WTC11 (cell line): ENCODE measurements around the gene SLC1A7. TPM values are rescaled to one million over a fixed set of nuclear protein-coding genes. Genes with fewer than 3 reads are reported as not detected.

Source experiments
- ATAC-seq: fragments of 200-7000 bp; cut with Tn5 transposase; 2 replicates; pipeline ENCODE4 v1.10.0; 2021; ENCODE audit warnings: mild to moderate bottlenecking, moderate library complexity
- CTCF ChIA-PET: fragments of 300-600 bp; sonication (Branson Sonifier 250); formaldehyde crosslinking; loops from one replicate; lab custom pipeline; 2021; ENCODE audit warnings: antibody characterized with exemption; lab: Charles Lee
- POLR2A ChIA-PET: fragments of 350-600 bp; sonication (Branson Sonifier 250); formaldehyde crosslinking; loops from one replicate; lab custom pipeline; 2021; ENCODE audit warnings: antibody characterized with exemption; lab: Charles Lee
- DNase-seq: peaks from one replicate; pipeline ENCODE4 v3.0.0; 2021; ENCODE audit warnings: low spot score
- H3K27ac Mint-ChIP-seq: 2 replicates; pipeline ENCODE4 v1.8.0; 2021; ENCODE audit warnings: mixed read lengths
- H3K27me3 Mint-ChIP-seq: 2 replicates; pipeline ENCODE4 v1.8.0; 2021; ENCODE audit warnings: low read depth, mild to moderate bottlenecking, moderate library complexity, mixed read lengths
- H3K36me3 Mint-ChIP-seq: 2 replicates; pipeline ENCODE4 v1.8.0; 2021; ENCODE audit warnings: mixed read lengths
- H3K4me1 Mint-ChIP-seq: 2 replicates; pipeline ENCODE4 v1.8.0; 2022; ENCODE audit warnings: mixed read lengths
- H3K4me3 Mint-ChIP-seq: 2 replicates; pipeline ENCODE4 v1.8.0; 2021; ENCODE audit warnings: mild to moderate bottlenecking, moderate library complexity, mixed read lengths
- H3K9me3 Mint-ChIP-seq: 2 replicates; pipeline ENCODE4 v1.8.0; 2021; ENCODE audit warnings: mixed read lengths
- CBFB ChIP-seq: sonication (generic); formaldehyde crosslinking; IDR thresholded peaks from 2 replicates; pipeline ENCODE4 v1.8.1; 2022; ENCODE audit warnings: mild to moderate bottlenecking, low read depth, missing genetic modification reagents
- ELF4 ChIP-seq: sonication (generic); formaldehyde crosslinking; IDR thresholded peaks from 2 replicates; pipeline ENCODE4 v1.8.1; 2022; ENCODE audit warnings: low read depth, mild to moderate bottlenecking, moderate library complexity, missing genetic modification reagents
- ESRRA ChIP-seq: sonication (generic); formaldehyde crosslinking; IDR thresholded peaks from 2 replicates; pipeline ENCODE4 v1.8.1; 2022; ENCODE audit warnings: mild to moderate bottlenecking, missing genetic modification reagents, borderline replicate concordance
- FOXK1 ChIP-seq: sonication (generic); formaldehyde crosslinking; IDR thresholded peaks from 2 replicates; pipeline ENCODE4 v1.8.0; 2022; ENCODE audit warnings: mild to moderate bottlenecking, moderate library complexity, missing genetic modification reagents
- HMGA2 ChIP-seq: fragments of 250-450 bp; sonication (Bioruptor Pico); IDR thresholded peaks from 2 replicates; pipeline ENCODE4 v1.4.0; 2021; ENCODE audit warnings: mild to moderate bottlenecking, moderate library complexity
- JUN ChIP-seq: sonication (generic); formaldehyde crosslinking; IDR thresholded peaks from 2 replicates; pipeline ENCODE4 v1.8.0; 2023; ENCODE audit warnings: mild to moderate bottlenecking, missing genetic modification reagents
- NFE2L1 ChIP-seq: sonication (generic); formaldehyde crosslinking; IDR thresholded peaks from 2 replicates; pipeline ENCODE4 v1.8.1; 2023; ENCODE audit warnings: missing genetic modification reagents
- TEAD1 ChIP-seq: sonication (generic); formaldehyde crosslinking; IDR thresholded peaks from 2 replicates; pipeline ENCODE4 v1.8.0; 2022; ENCODE audit warnings: mild to moderate bottlenecking, missing genetic modification reagents
- TP53 ChIP-seq: sonication (generic); formaldehyde crosslinking; IDR thresholded peaks from 2 replicates; pipeline ENCODE4 v1.8.1; 2023; ENCODE audit warnings: mild to moderate bottlenecking, missing genetic modification reagents
- ZNF263 ChIP-seq: sonication (generic); formaldehyde crosslinking; IDR thresholded peaks from 2 replicates; pipeline ENCODE4 v1.8.1; 2022; ENCODE audit warnings: low read depth, mild to moderate bottlenecking, moderate library complexity, missing genetic modification reagents
- ZNF317 ChIP-seq: sonication (generic); formaldehyde crosslinking; IDR thresholded peaks from 2 replicates; pipeline ENCODE4 v1.8.1; 2023; ENCODE audit warnings: low read depth, mild to moderate bottlenecking, moderate library complexity, missing genetic modification reagents, borderline replicate concordance
- total RNA-seq: library from RNA; stranded (reverse); gene quantifications from 3 replicates; pipeline ENCODE4 v1.2.3, GENCODE V29; 2021
- TF ChIP-seq, protein P1 (sequence below): sonication (generic); formaldehyde crosslinking; IDR thresholded peaks from 2 replicates; pipeline ENCODE4 v1.8.0; 2022; ENCODE audit warnings: mild to moderate bottlenecking, missing genetic modification reagents
- TF ChIP-seq, protein P2 (sequence below): sonication (generic); formaldehyde crosslinking; IDR thresholded peaks from 2 replicates; pipeline ENCODE4 v1.8.1; 2023; ENCODE audit warnings: mild to moderate bottlenecking, moderate library complexity, missing genetic modification reagents
- TF ChIP-seq, protein P3 (sequence below): fragments of 250-450 bp; sonication (Bioruptor Pico); conservative IDR thresholded peaks from 2 replicates; pipeline ENCODE4 v1.9.0; 2021; ENCODE audit warnings: mild to moderate bottlenecking
- TF ChIP-seq, protein P4 (sequence below): fragments of 250-450 bp; sonication (Bioruptor Pico); IDR thresholded peaks from 2 replicates; pipeline ENCODE4 v1.9.0; 2021; ENCODE audit warnings: mild to moderate bottlenecking
- TF ChIP-seq, protein P5 (sequence below): sonication (generic); formaldehyde crosslinking; IDR thresholded peaks from 2 replicates; pipeline ENCODE4 v1.8.1; 2022; ENCODE audit warnings: mild to moderate bottlenecking, missing genetic modification reagents, moderate library complexity, borderline replicate concordance
- TF ChIP-seq, protein P6 (sequence below): sonication (generic); formaldehyde crosslinking; IDR thresholded peaks from 2 replicates; pipeline ENCODE4 v1.8.0; 2022; ENCODE audit warnings: mild to moderate bottlenecking, missing genetic modification reagents
- TF ChIP-seq, protein P7 (sequence below): sonication (generic); formaldehyde crosslinking; IDR thresholded peaks from 2 replicates; pipeline ENCODE4 v1.8.0; 2023; ENCODE audit warnings: missing genetic modification reagents, mild to moderate bottlenecking, borderline replicate concordance

SLC1A7 gene
- total RNA-seq, 1 experiment from 2014 or later = not detected

DNA sequence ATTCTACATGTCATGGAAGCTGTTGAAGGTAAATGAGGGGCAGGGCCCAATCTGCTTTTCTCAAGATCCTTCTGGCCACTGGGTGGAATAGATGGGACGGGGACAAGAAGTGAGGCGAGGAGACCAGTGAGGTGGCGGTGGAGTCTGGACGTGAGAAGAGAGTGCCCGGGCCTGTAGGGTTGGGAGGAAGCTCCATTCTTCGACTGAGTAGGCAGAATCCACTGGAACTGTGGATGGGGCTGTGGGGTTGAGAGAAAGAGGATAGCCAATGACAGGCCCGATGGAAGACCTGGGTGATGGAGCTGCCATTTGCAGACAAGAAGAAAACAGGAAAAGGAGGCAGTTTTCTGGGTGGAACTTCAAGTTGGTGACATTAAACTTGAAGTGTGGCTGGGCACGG is 10.3 kb downstream of the SLC1A7 start:
- POLR2A ChIA-PET = interaction anchor here (0.6 kb wide), 1 partner anchor 11 kb away, joined by 4 read pairs; no protein-coding TSS in a partner anchor
- H3K36me3 Mint-ChIP-seq = peaks cover under 1% of the 10 kb centered on the region; the same call in 1 of the 2 replicates
- peaks cover 6% of the 10 kb centered on the region for H3K9me3 Mint-ChIP-seq
- no peak overlapping the region for H3K4me3 Mint-ChIP-seq
- H3K27ac Mint-ChIP-seq = no peak overlapping the region
- TF ChIP-seq ELF4 (CRISPR knock-in tag) (no peak), ESRRA (CRISPR knock-in tag) (no peak), JUN (CRISPR knock-in tag) (no peak)
- TF ChIP-seq, protein P1, sequence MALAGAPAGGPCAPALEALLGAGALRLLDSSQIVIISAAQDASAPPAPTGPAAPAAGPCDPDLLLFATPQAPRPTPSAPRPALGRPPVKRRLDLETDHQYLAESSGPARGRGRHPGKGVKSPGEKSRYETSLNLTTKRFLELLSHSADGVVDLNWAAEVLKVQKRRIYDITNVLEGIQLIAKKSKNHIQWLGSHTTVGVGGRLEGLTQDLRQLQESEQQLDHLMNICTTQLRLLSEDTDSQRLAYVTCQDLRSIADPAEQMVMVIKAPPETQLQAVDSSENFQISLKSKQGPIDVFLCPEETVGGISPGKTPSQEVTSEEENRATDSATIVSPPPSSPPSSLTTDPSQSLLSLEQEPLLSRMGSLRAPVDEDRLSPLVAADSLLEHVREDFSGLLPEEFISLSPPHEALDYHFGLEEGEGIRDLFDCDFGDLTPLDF (CRISPR knock-in tag) = no peak
- TF ChIP-seq, protein P2, sequence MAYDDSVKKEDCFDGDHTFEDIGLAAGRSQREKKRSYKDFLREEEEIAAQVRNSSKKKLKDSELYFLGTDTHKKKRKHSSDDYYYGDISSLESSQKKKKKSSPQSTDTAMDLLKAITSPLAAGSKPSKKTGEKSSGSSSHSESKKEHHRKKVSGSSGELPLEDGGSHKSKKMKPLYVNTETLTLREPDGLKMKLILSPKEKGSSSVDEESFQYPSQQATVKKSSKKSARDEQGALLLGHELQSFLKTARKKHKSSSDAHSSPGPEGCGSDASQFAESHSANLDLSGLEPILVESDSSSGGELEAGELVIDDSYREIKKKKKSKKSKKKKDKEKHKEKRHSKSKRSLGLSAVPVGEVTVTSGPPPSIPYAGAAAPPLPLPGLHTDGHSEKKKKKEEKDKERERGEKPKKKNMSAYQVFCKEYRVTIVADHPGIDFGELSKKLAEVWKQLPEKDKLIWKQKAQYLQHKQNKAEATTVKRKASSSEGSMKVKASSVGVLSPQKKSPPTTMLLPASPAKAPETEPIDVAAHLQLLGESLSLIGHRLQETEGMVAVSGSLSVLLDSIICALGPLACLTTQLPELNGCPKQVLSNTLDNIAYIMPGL (CRISPR knock-in tag) = no peak
- ATAC-seq (no peak), DNase-seq (no peak)
- H3K27me3 Mint-ChIP-seq = peaks cover 2% of the 10 kb centered on the region; the same call in 1 of the 2 replicates
- CTCF ChIA-PET = no interaction called here
- H3K4me1 Mint-ChIP-seq = no peaks in the 10 kb centered on the region

DNA sequence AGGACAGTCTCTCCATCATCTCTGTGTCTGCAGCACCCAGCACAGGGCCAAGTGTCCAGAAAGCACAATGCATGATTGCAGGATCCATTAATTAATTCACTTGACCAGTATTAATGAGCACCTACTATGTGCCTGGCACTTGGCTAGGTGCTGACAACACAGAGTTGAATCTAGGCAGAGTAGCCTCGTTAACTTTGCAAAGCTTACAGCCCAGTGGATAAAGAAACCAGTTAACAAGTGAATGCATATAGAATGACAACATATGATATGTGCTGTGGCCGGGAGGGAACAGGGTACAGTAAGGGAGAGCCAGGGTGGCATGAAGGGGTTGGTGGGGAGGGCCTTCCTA is 10.9 kb downstream of the SLC1A7 start:
- ATAC-seq = no peak
- ChIA-PET POLR2A (no interaction called here), CTCF (no interaction called here)
- H3K27me3 Mint-ChIP-seq = peaks cover 2% of the 10 kb centered on the region; the same call in 1 of the 2 replicates
- no peak for DNase-seq
- peaks cover 4% of the 10 kb centered on the region; the same call in 1 of the 2 replicates for H3K9me3 Mint-ChIP-seq
- H3K4me1 Mint-ChIP-seq = no peaks in the 10 kb centered on the region
- no peak overlapping the region for H3K4me3 Mint-ChIP-seq
- no peak overlapping the region for H3K27ac Mint-ChIP-seq
- no peaks in the 10 kb centered on the region for H3K36me3 Mint-ChIP-seq
- no peak for TF ChIP-seq HMGA2 (CRISPR knock-in tag)
- TF ChIP-seq, protein P3, sequence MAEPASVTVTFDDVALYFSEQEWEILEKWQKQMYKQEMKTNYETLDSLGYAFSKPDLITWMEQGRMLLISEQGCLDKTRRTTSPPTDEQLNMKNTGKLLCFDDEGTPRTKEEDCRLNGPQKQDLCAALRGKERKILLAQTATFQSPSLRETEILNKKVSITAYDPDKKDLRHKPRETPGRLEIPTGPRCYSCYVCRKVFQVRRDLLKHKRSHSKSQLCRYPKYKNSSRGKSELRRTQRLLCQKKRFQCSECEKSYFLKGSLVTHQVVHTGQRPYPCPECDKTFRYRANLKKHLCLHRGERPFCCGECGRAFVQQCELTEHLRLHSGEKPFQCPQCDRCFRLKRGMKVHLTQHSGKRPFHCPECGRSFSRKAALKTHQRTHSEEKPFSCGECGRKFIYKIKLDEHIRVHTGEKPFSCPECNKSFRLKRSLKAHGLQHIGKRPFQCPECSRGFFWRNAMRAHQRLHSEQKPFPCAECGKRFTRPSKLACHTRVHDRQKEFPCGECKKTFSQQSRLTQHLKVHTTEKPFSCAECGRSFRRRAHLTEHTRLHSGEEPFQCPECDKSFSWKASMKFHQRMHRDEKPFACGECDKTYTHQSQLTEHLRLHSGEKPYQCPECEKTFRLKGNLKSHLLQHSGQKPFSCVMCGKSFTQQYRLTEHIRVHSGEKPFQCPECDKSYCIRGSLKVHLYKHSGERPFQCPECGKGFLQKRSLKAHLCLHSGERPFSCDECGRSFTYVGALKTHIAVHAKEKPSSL (CRISPR knock-in tag) = no peak
- no peak for TF ChIP-seq TP53
- TF ChIP-seq ZNF317 (CRISPR knock-in tag) = no peak
- TF ChIP-seq ESRRA (CRISPR knock-in tag) = no peak
- TF ChIP-seq, protein P2 (CRISPR knock-in tag) = no peak
- no peak for TF ChIP-seq CBFB (CRISPR knock-in tag)
- no peak for TF ChIP-seq NFE2L1 (CRISPR knock-in tag)
- TF ChIP-seq, protein P4, sequence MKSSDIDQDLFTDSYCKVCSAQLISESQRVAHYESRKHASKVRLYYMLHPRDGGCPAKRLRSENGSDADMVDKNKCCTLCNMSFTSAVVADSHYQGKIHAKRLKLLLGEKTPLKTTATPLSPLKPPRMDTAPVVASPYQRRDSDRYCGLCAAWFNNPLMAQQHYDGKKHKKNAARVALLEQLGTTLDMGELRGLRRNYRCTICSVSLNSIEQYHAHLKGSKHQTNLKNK (CRISPR knock-in tag) = no peak
- TF ChIP-seq, protein P5, sequence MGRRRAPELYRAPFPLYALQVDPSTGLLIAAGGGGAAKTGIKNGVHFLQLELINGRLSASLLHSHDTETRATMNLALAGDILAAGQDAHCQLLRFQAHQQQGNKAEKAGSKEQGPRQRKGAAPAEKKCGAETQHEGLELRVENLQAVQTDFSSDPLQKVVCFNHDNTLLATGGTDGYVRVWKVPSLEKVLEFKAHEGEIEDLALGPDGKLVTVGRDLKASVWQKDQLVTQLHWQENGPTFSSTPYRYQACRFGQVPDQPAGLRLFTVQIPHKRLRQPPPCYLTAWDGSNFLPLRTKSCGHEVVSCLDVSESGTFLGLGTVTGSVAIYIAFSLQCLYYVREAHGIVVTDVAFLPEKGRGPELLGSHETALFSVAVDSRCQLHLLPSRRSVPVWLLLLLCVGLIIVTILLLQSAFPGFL (CRISPR knock-in tag) = no peak
- no peak for TF ChIP-seq ZNF263 (CRISPR knock-in tag)
- TF ChIP-seq FOXK1 = no peak
- TF ChIP-seq, protein P6, sequence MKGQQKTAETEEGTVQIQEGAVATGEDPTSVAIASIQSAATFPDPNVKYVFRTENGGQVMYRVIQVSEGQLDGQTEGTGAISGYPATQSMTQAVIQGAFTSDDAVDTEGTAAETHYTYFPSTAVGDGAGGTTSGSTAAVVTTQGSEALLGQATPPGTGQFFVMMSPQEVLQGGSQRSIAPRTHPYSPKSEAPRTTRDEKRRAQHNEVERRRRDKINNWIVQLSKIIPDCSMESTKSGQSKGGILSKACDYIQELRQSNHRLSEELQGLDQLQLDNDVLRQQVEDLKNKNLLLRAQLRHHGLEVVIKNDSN = no peak
- TF ChIP-seq, protein P7, sequence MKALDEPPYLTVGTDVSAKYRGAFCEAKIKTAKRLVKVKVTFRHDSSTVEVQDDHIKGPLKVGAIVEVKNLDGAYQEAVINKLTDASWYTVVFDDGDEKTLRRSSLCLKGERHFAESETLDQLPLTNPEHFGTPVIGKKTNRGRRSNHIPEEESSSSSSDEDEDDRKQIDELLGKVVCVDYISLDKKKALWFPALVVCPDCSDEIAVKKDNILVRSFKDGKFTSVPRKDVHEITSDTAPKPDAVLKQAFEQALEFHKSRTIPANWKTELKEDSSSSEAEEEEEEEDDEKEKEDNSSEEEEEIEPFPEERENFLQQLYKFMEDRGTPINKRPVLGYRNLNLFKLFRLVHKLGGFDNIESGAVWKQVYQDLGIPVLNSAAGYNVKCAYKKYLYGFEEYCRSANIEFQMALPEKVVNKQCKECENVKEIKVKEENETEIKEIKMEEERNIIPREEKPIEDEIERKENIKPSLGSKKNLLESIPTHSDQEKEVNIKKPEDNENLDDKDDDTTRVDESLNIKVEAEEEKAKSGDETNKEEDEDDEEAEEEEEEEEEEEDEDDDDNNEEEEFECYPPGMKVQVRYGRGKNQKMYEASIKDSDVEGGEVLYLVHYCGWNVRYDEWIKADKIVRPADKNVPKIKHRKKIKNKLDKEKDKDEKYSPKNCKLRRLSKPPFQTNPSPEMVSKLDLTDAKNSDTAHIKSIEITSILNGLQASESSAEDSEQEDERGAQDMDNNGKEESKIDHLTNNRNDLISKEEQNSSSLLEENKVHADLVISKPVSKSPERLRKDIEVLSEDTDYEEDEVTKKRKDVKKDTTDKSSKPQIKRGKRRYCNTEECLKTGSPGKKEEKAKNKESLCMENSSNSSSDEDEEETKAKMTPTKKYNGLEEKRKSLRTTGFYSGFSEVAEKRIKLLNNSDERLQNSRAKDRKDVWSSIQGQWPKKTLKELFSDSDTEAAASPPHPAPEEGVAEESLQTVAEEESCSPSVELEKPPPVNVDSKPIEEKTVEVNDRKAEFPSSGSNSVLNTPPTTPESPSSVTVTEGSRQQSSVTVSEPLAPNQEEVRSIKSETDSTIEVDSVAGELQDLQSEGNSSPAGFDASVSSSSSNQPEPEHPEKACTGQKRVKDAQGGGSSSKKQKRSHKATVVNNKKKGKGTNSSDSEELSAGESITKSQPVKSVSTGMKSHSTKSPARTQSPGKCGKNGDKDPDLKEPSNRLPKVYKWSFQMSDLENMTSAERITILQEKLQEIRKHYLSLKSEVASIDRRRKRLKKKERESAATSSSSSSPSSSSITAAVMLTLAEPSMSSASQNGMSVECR (CRISPR knock-in tag) = no peak
- TF ChIP-seq TEAD1 (CRISPR knock-in tag) = no peak
